ENCODE measurements around the gene REV3L.

The REV3L gene

GRCh38 chr6:111418971-111419693 is 63.9 kb downstream of the REV3L start:
- peak; percentile 78 for DNase-seq

GRCh38 chr6:111417946-111418345 is 65.1 kb downstream of the REV3L start:
- peak; percentile 46 for DNase-seq

GRCh38 chr6:111417181-111417585 is 65.8 kb downstream of the REV3L start:
- DNase-seq: no peak

GRCh38 chr6:111416529-111416928 is 66.5 kb downstream of the REV3L start:
- no peak for DNase-seq

GRCh38 chr6:111414373-111414772 is 68.6 kb downstream of the REV3L start:
- no peak for DNase-seq

- no peak for DNase-seq
These were observed 70.9 kb downstream of the REV3L start for GRCh38 chr6:111411978-111412566.

- no peak for DNase-seq
These were observed 72.0 kb downstream of the REV3L start for GRCh38 chr6:111411046-111411445.

GRCh38 chr6:111410371-111410770 is 72.6 kb downstream of the REV3L start:
- no peak for DNase-seq

- no peak for DNase-seq
These were observed 73.6 kb downstream of the REV3L start for GRCh38 chr6:111409430-111409829.

- DNase-seq: no peak
These were observed 75.3 kb downstream of the REV3L start for GRCh38 chr6:111407686-111408085.

- no peak for DNase-seq
These were observed 76.8 kb downstream of the REV3L start for GRCh38 chr6:111406200-111406721.

GRCh38 chr6:111403388-111403787 is 79.6 kb downstream of the REV3L start:
- no peak for DNase-seq

GRCh38 chr6:111399626-111400025 is 83.4 kb downstream of the REV3L start:
- DNase-seq: no peak

- DNase-seq: no peak
These were observed 94.3 kb downstream of the REV3L start for GRCh38 chr6:111388681-111389080.

- no peak for DNase-seq
These were observed 100.3 kb downstream of the REV3L start for GRCh38 chr6:111382476-111383294.

- DNase-seq: no peak
These were observed 101.3 kb downstream of the REV3L start for GRCh38 chr6:111381728-111382127.

GRCh38 chr6:111381123-111381522 is 101.9 kb downstream of the REV3L start:
- DNase-seq: peak; percentile 33

- no peak for DNase-seq
These were observed 103.2 kb downstream of the REV3L start for GRCh38 chr6:111379831-111380230.

- no peak for DNase-seq
These were observed 103.7 kb downstream of the REV3L start for GRCh38 chr6:111379302-111379701.

GRCh38 chr6:111377558-111378120 is 105.4 kb downstream of the REV3L start:
- peak; percentile 15 for DNase-seq

- DNase-seq: no peak
These were observed 115.5 kb downstream of the REV3L start for GRCh38 chr6:111367393-111368088.

GRCh38 chr6:111361648-111362047 is 121.4 kb downstream of the REV3L start:
- DNase-seq: peak; percentile 49

GRCh38 chr6:111358454-111358853 is 124.6 kb downstream of the REV3L start:
- DNase-seq: no peak

Data from EL (cell line).